GM23338 (cell line): ENCODE results near the gene THSD4. TPM values are rescaled to one million over a fixed set of nuclear protein-coding genes. Genes with fewer than 3 reads are reported as not detected.
A peak's percentile ranks its signal among the peaks of the same experiment; 100 is the strongest.

Source experiments
- ATAC-seq: fragments of 200-7000 bp; cut with Tn5 transposase; 3 replicates; pipeline ENCODE4 v1.9.1; 2020
- DNase-seq: peaks from one replicate; pipeline ENCODE4 v3.0.0-alpha.2; 2015; ENCODE audit warnings: low spot score
- H2AFZ ChIP-seq: fragments of 200-600 bp; sonication (generic); 2 replicates; pipeline ENCODE4 v1.8.0; 2016; ENCODE audit warnings: antibody characterized with exemption, mild to moderate bottlenecking, moderate library complexity
- H3F3A ChIP-seq: fragments of 200-600 bp; sonication (generic); replicated peaks from 2 replicates; pipeline ENCODE4 v1.8.0; 2017; ENCODE audit warnings: antibody characterized with exemption, mixed run types, low read depth
- H3K27ac ChIP-seq: fragments of 200-600 bp; sonication (generic); 2 replicates; pipeline ENCODE4 v1.6.1; 2016; ENCODE audit warnings: low read depth
- H3K27me3 ChIP-seq: fragments of 200-600 bp; sonication (generic); 2 replicates; pipeline ENCODE4 v1.8.0; 2016; ENCODE audit warnings: mild to moderate bottlenecking, mixed run types, moderate library complexity; ENCODE audit not compliant: insufficient read depth
- H3K36me3 ChIP-seq: fragments of 200-600 bp; sonication (generic); 2 replicates; pipeline ENCODE4 v1.8.0; 2016; ENCODE audit warnings: mild to moderate bottlenecking; ENCODE audit not compliant: insufficient read depth
- H3K4me1 ChIP-seq: fragments of 200-600 bp; sonication (generic); 2 replicates; pipeline ENCODE4 v1.8.0; 2016; ENCODE audit warnings: mild to moderate bottlenecking, moderate library complexity; ENCODE audit not compliant: insufficient read depth
- H3K4me2 ChIP-seq: fragments of 200-600 bp; sonication (generic); 2 replicates; pipeline ENCODE4 v1.7.1; 2017; ENCODE audit warnings: mixed run types
- H3K4me3 ChIP-seq: fragments of 200-600 bp; sonication (generic); 2 replicates; pipeline ENCODE4 v1.6.1; 2016; ENCODE audit warnings: mixed run types
- H3K79me2 ChIP-seq: fragments of 200-600 bp; sonication (generic); replicated peaks from 2 replicates; pipeline ENCODE4 v1.8.0; 2017; ENCODE audit warnings: mild to moderate bottlenecking; ENCODE audit not compliant: insufficient read depth
- H3K9me2 ChIP-seq: fragments of 200-600 bp; sonication (generic); 2 replicates; pipeline ENCODE4 v1.8.0; 2017; ENCODE audit not compliant: insufficient read depth
- H4K20me1 ChIP-seq: fragments of 200-600 bp; sonication (generic); replicated peaks from 2 replicates; pipeline ENCODE4 v1.8.0; 2017; ENCODE audit warnings: mild to moderate bottlenecking; ENCODE audit not compliant: insufficient read depth
- H3K27ac Mint-ChIP-seq: 2 replicates; pipeline ENCODE4 v1.8.0; 2020; ENCODE audit warnings: inconsistent platforms, mild to moderate bottlenecking, moderate library complexity, mixed read lengths
- H3K27me3 Mint-ChIP-seq: 3 replicates; pipeline ENCODE4 v1.8.0; 2022; ENCODE audit warnings: low read depth, mild to moderate bottlenecking, moderate library complexity, mixed read lengths, inconsistent platforms; ENCODE audit not compliant: insufficient read depth, poor library complexity
- H3K36me3 Mint-ChIP-seq: 3 replicates; pipeline ENCODE4 v1.8.0; 2021; ENCODE audit warnings: low read depth, mild to moderate bottlenecking, inconsistent platforms, moderate library complexity, mixed read lengths
- H3K4me1 Mint-ChIP-seq: 3 replicates; pipeline ENCODE4 v1.8.0; 2020; ENCODE audit warnings: mild to moderate bottlenecking, inconsistent platforms, mixed read lengths
- H3K4me3 Mint-ChIP-seq: 3 replicates; pipeline ENCODE4 v1.8.0; 2021; ENCODE audit warnings: moderate library complexity, mild to moderate bottlenecking, inconsistent platforms, mixed read lengths
- H3K9me3 Mint-ChIP-seq: 3 replicates; pipeline ENCODE4 v1.8.0; 2020; ENCODE audit warnings: moderate library complexity, mild to moderate bottlenecking, inconsistent platforms, mixed read lengths
- CREB1 ChIP-seq: fragments of 250-450 bp; sonication (Bioruptor Pico); IDR thresholded peaks from 2 replicates; pipeline ENCODE4 v1.5.0; 2020; ENCODE audit warnings: low read depth, mild to moderate bottlenecking, moderate library complexity
- EZH2 ChIP-seq: fragments of 200-600 bp; sonication (generic); IDR thresholded peaks from one replicate; pipeline ENCODE4 v1.8.0; 2017; ENCODE audit warnings: antibody characterized with exemption, mild to moderate bottlenecking, low read depth; ENCODE audit not compliant: unreplicated experiment
- EZH2phosphoT487 ChIP-seq: fragments of 200-600 bp; sonication (generic); IDR thresholded peaks from one replicate; pipeline ENCODE4 v1.8.1; 2018; ENCODE audit warnings: antibody characterized with exemption; ENCODE audit not compliant: unreplicated experiment
- JUNB ChIP-seq: IDR thresholded peaks from one replicate; pipeline ENCODE4 v1.6.1; 2016; ENCODE audit warnings: antibody characterized with exemption; ENCODE audit not compliant: unreplicated experiment
- POLR2AphosphoS5 ChIP-seq: IDR thresholded peaks from 2 replicates; pipeline ENCODE4 v1.6.1; 2016; ENCODE audit warnings: antibody characterized with exemption, low read depth
- REST ChIP-seq: IDR thresholded peaks from one replicate; pipeline ENCODE4 v1.6.1; 2018; ENCODE audit warnings: antibody characterized with exemption; ENCODE audit not compliant: unreplicated experiment
- STAT1 ChIP-seq: IDR thresholded peaks from one replicate; pipeline ENCODE4 v1.6.1; 2016; ENCODE audit warnings: antibody characterized with exemption; ENCODE audit not compliant: unreplicated experiment
- ZNF114 ChIP-seq: fragments of 250-450 bp; sonication (Bioruptor Pico); IDR thresholded peaks from 2 replicates; pipeline ENCODE4 v1.5.0; 2020; ENCODE audit warnings: mild to moderate bottlenecking, moderate library complexity
- polyA plus RNA-seq: library from polyadenylated mRNA; unstranded; fragments of >200 nt; fragmentation: Nextera tagmentation; extraction: Ambion mirVana; gene quantifications from 2 replicates; pipeline ENCODE4 v1.2.1, GENCODE V29; 2016
- total RNA-seq: library from RNA; depleted of rRNA; stranded (reverse); fragments of >200 nt; shearing (Covaris generic); gene quantifications from 2 replicates; pipeline ENCODE4 v1.2.3, GENCODE V29; 2014
- TF ChIP-seq, protein P1 (sequence below): IDR thresholded peaks from 2 replicates; pipeline ENCODE4 v1.6.1; 2016; ENCODE audit warnings: antibody characterized with exemption

Gene THSD4
- total and polyA plus RNA-seq, 2 experiments from 2014 or later, result 2.0 to 7.4 TPM

GRCh38 chr15:71515375-71516186, 400.3 kb downstream of the THSD4 start:
- TF ChIP-seq REST, result no peak
- TF ChIP-seq, protein P1, sequence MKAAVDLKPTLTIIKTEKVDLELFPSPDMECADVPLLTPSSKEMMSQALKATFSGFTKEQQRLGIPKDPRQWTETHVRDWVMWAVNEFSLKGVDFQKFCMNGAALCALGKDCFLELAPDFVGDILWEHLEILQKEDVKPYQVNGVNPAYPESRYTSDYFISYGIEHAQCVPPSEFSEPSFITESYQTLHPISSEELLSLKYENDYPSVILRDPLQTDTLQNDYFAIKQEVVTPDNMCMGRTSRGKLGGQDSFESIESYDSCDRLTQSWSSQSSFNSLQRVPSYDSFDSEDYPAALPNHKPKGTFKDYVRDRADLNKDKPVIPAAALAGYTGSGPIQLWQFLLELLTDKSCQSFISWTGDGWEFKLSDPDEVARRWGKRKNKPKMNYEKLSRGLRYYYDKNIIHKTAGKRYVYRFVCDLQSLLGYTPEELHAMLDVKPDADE, result no peak
- no peak overlapping the region for H3K4me3 ChIP-seq
- Mint-ChIP-seq H3K4me3 (no peak overlapping the region), H3K4me1 (peaks cover 18% of the 10 kb centered on the region), H3K27me3 (peaks cover 5% of the 10 kb centered on the region), H3K9me3 (no peaks in the 10 kb centered on the region), H3K27ac (no peak overlapping the region), H3K36me3 (no peaks in the 10 kb centered on the region)
- H3K27me3 ChIP-seq, result no peaks in the 10 kb centered on the region
- ATAC-seq (no peak), DNase-seq (peak; percentile 13)
- H3K79me2 ChIP-seq, result no peaks in the 10 kb centered on the region
- H3K9me2 ChIP-seq, result no peaks in the 10 kb centered on the region
- H3K27ac ChIP-seq, result no peak overlapping the region
- H3K36me3 ChIP-seq, result no peaks in the 10 kb centered on the region
- peaks cover 21% of the 10 kb centered on the region for H3K4me1 ChIP-seq
- H3K4me2 ChIP-seq, result no peak overlapping the region; the same call in 1 of the 2 replicates
- H2AFZ ChIP-seq, result no peak overlapping the region
- no peaks in the 10 kb centered on the region for H4K20me1 ChIP-seq
- H3F3A ChIP-seq, result no peaks in the 10 kb centered on the region

DNA sequence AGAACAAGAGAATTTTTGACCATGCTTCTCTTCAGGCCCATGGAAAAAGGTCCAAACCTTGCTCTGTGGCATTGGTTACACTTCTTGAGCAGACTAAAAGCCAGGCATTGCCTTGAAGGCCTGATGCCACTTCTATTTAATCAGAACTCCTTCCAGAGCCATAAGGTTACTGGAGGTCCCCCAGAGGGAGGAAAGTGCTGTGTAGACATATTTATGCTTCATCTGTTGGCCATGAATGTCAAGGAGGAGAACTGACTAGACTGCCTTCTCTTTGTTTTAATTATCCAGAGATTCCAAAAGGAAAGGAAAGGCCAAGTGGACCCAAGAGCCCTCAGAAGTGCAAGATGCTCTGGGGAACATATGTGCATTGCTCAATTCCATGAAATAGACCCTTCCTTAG, 402.5 kb downstream of the THSD4 start:
- Histone ChIP-seq H3K4me3 (no peak overlapping the region), H3F3A (no peaks in the 10 kb centered on the region), H4K20me1 (no peaks in the 10 kb centered on the region), H2AFZ (no peak overlapping the region), H3K4me1 (peaks cover 11% of the 10 kb centered on the region), H3K27ac (no peak overlapping the region), H3K9me2 (no peaks in the 10 kb centered on the region), H3K36me3 (no peaks in the 10 kb centered on the region), H3K79me2 (no peaks in the 10 kb centered on the region), H3K27me3 (no peaks in the 10 kb centered on the region), H3K4me2 (no peak overlapping the region)
- peaks cover 15% of the 10 kb centered on the region for H3K4me1 Mint-ChIP-seq
- H3K4me3 Mint-ChIP-seq, result no peak overlapping the region
- no peaks in the 10 kb centered on the region for H3K36me3 Mint-ChIP-seq
- H3K27me3 Mint-ChIP-seq, result peaks cover 5% of the 10 kb centered on the region
- H3K27ac Mint-ChIP-seq, result no peak overlapping the region
- DNase-seq (no peak), ATAC-seq (no peak)
- H3K9me3 Mint-ChIP-seq, result no peaks in the 10 kb centered on the region
- TF ChIP-seq REST (no peak), POLR2AphosphoS5 (no peak), CREB1 (CRISPR knock-in tag) (no peak), EZH2phosphoT487 (no peak), JUNB (no peak), EZH2 (no peak), ZNF114 (CRISPR knock-in tag) (no peak), STAT1 (no peak)
